H1 (cell line): Measurements from ENCODE around the gene ABHD14A. TPM values are rescaled to one million over a fixed set of nuclear protein-coding genes. Genes with fewer than 3 reads are reported as not detected.

Source experiments
- CTCF ChIA-PET: fragments of 300-600 bp; sonication (Branson Sonifier 250); formaldehyde crosslinking; loops from one replicate; lab custom pipeline; 2021; ENCODE audit not compliant: partially characterized antibody; lab: Charles Lee
- POLR2A ChIA-PET: fragments of 300-600 bp; sonication (Branson Sonifier 250); formaldehyde crosslinking; loops from one replicate; lab custom pipeline; 2021; ENCODE audit warnings: inconsistent platforms; ENCODE audit not compliant: partially characterized antibody; lab: Charles Lee
- DNase-seq, 2 experiments: peaks; one replicate each; pipeline versions ENCODE4 v3.0.0 to v3.0.0-alpha.2; 2010 to 2022; ENCODE audit warnings: low spot score in 2 of 2, low read depth in 1 of 2, mixed read lengths in 1 of 2
- FAIRE-seq: peaks from 2 replicates; lab custom pipeline; 2011; peaks lifted over from hg19 to GRCh38; lab: Jason Lieb, UNC
- H2AFZ ChIP-seq: 2 replicates; pipeline ENCODE4 v1.8.1; 2012; ENCODE audit warnings: low read length, inconsistent platforms
- H2AK5ac ChIP-seq: 2 replicates; pipeline ENCODE4 v1.6.1; 2013; ENCODE audit warnings: low read depth, low read length
- H2BK120ac ChIP-seq: replicated peaks from 2 replicates; pipeline ENCODE3; 2013; ENCODE audit warnings: low read depth, low read length, inconsistent platforms
- H2BK12ac ChIP-seq: 2 replicates; pipeline ENCODE4 v1.6.1; 2013; ENCODE audit warnings: low read depth, low read length
- H2BK15ac ChIP-seq: 2 replicates; pipeline ENCODE4 v1.6.1; 2013; ENCODE audit warnings: low read length
- H2BK20ac ChIP-seq: 2 replicates; pipeline ENCODE4 v1.6.1; 2013; ENCODE audit warnings: low read length
- H2BK5ac ChIP-seq: 2 replicates; pipeline ENCODE4 v1.6.1; 2013; ENCODE audit warnings: low read depth, low read length
- H3K14ac ChIP-seq: 2 replicates; pipeline ENCODE4 v1.6.1; 2013; ENCODE audit warnings: inconsistent platforms; ENCODE audit not compliant: insufficient read length
- H3K18ac ChIP-seq: 2 replicates; pipeline ENCODE4 v1.6.1; 2013; ENCODE audit warnings: low read length; ENCODE audit errors: extremely low read depth
- H3K23ac ChIP-seq: 2 replicates; pipeline ENCODE4 v1.6.1; 2013; ENCODE audit warnings: inconsistent platforms; ENCODE audit not compliant: insufficient read length
- H3K23me2 ChIP-seq: 2 replicates; pipeline ENCODE4 v1.6.1; 2013; ENCODE audit warnings: low read depth, low read length
- H3K27ac ChIP-seq: 2 replicates; pipeline ENCODE4 v1.6.1; 2011; ENCODE audit warnings: low read depth, low read length, inconsistent platforms
- H3K27me3 ChIP-seq, 4 experiments: replicated peaks in 1 of 4; 1 replicate in 1 of 4; 2 replicates in 3 of 4; pipeline versions ENCODE4 v1.6.1 to v1.8.1; 2011 to 2013; ENCODE audit warnings: low read length in 3 of 4, mild to moderate bottlenecking in 3 of 4, inconsistent platforms in 2 of 4, mixed read lengths in 2 of 4, moderate library complexity in 1 of 4; ENCODE audit not compliant: control insufficient read depth in 3 of 4, insufficient read depth in 3 of 4; ENCODE audit errors: extremely low read depth in 1 of 4
- H3K36me3 ChIP-seq, 4 experiments: 2 replicates each; pipeline versions ENCODE4 v1.6.1 to v1.8.1; 2011 to 2013; ENCODE audit warnings: mild to moderate bottlenecking in 4 of 4, low read length in 3 of 4, moderate library complexity in 2 of 4, control low read depth in 1 of 4, inconsistent platforms in 1 of 4; ENCODE audit not compliant: insufficient read depth in 4 of 4, control insufficient read depth in 2 of 4
- H3K4ac ChIP-seq: replicated peaks from 2 replicates; pipeline ENCODE3; 2013; ENCODE audit warnings: low read length, low read depth, mixed read lengths, inconsistent platforms; ENCODE audit not compliant: insufficient read length
- H3K4me1 ChIP-seq, 4 experiments: replicated peaks in 1 of 4; 1 replicate in 1 of 4; 2 replicates in 3 of 4; pipeline versions ENCODE4 v1.6.1 to v1.8.1; 2011 to 2013; ENCODE audit warnings: low read length in 3 of 4, inconsistent platforms in 2 of 4, mixed read lengths in 1 of 4; ENCODE audit not compliant: insufficient read depth in 4 of 4, control insufficient read depth in 3 of 4
- H3K4me2 ChIP-seq, 2 experiments: 2 replicates each; pipeline versions ENCODE4 v1.6.1 to v1.8.1; 2011 to 2013; ENCODE audit warnings: low read depth in 2 of 2, low read length in 2 of 2, control low read depth in 1 of 2, inconsistent platforms in 1 of 2, mild to moderate bottlenecking in 1 of 2; ENCODE audit not compliant: insufficient read depth in 1 of 2
- H3K4me3 ChIP-seq, 4 experiments: fragments of 200-600, 300-600 bp in 1 of 4; sonication (generic), shearing (Covaris generic), sonication (Bioruptor Twin) in 1 of 4; 2 replicates each; pipeline versions ENCODE4 v1.5.1 to v1.8.1; 2011 to 2016; ENCODE audit warnings: low read length in 4 of 4, low read depth in 3 of 4, control low read depth in 2 of 4, inconsistent platforms in 2 of 4, mild to moderate bottlenecking in 2 of 4, mixed read lengths in 1 of 4, moderate library complexity in 1 of 4; ENCODE audit not compliant: insufficient read depth in 2 of 4; ENCODE audit errors: extremely low read depth in 1 of 4
- H3K56ac ChIP-seq: replicated peaks from 2 replicates; pipeline ENCODE3; 2013; ENCODE audit warnings: low read depth, mild to moderate bottlenecking, mixed read lengths, low read length, inconsistent platforms; ENCODE audit not compliant: insufficient read length
- H3K79me1 ChIP-seq: 2 replicates; pipeline ENCODE4 v1.6.1; 2013; ENCODE audit warnings: low read depth, low read length, control low read depth
- H3K79me2 ChIP-seq, 2 experiments: 2 replicates each; pipeline versions ENCODE4 v1.6.1 to v1.8.1; 2012 to 2013; ENCODE audit warnings: low read length in 2 of 2, mild to moderate bottlenecking in 2 of 2, inconsistent platforms in 1 of 2; ENCODE audit not compliant: insufficient read depth in 2 of 2, control insufficient read depth in 1 of 2
- H3K9ac ChIP-seq, 4 experiments: replicated peaks in 1 of 4; 1 replicate in 1 of 4; 2 replicates in 3 of 4; pipeline versions ENCODE4 v1.6.1 to v1.8.1; 2011 to 2013; ENCODE audit warnings: low read depth in 3 of 4, low read length in 3 of 4, control low read depth in 2 of 4, mild to moderate bottlenecking in 2 of 4, moderate library complexity in 2 of 4, inconsistent platforms in 1 of 4; ENCODE audit errors: extremely low read depth in 1 of 4
- H3K9me3 ChIP-seq, 2 experiments: 2 replicates each; pipeline versions ENCODE4 v1.6.1 to v1.8.1; 2012 to 2013; ENCODE audit warnings: mild to moderate bottlenecking in 2 of 2, moderate library complexity in 2 of 2, control low read depth in 1 of 2, inconsistent platforms in 1 of 2, low read depth in 1 of 2, low read length in 1 of 2, mixed read lengths in 1 of 2; ENCODE audit not compliant: insufficient read depth in 2 of 2
- H4K20me1 ChIP-seq, 2 experiments: replicated peaks in 1 of 2; 2 replicates each; pipeline versions ENCODE3 to v1.8.1; 2011 to 2013; ENCODE audit warnings: inconsistent platforms in 2 of 2, low read length in 2 of 2, mild to moderate bottlenecking in 1 of 2; ENCODE audit not compliant: insufficient read depth in 2 of 2, control insufficient read depth in 1 of 2
- H4K5ac ChIP-seq: 2 replicates; pipeline ENCODE4 v1.6.1; 2013; ENCODE audit warnings: low read length, low read depth, mixed read lengths, inconsistent platforms; ENCODE audit not compliant: insufficient read length
- H4K8ac ChIP-seq: 2 replicates; pipeline ENCODE4 v1.8.0; 2013; ENCODE audit warnings: mild to moderate bottlenecking, moderate library complexity, low read length, inconsistent platforms; ENCODE audit not compliant: insufficient read depth; ENCODE audit errors: extremely low read depth
- H4K91ac ChIP-seq: replicated peaks from 2 replicates; pipeline ENCODE3; 2013; ENCODE audit warnings: low read length, mixed read lengths, inconsistent platforms; ENCODE audit not compliant: insufficient read length
- ASH2L ChIP-seq: fragments of 200-600, 300-600 bp; sonication (generic); IDR thresholded peaks from one replicate; pipeline ENCODE4 v1.7.1; 2017; ENCODE audit warnings: low read length
- CEBPB ChIP-seq: IDR thresholded peaks from 2 replicates; pipeline ENCODE4 v1.6.1; 2012; ENCODE audit warnings: low read depth, low read length
- CTBP2 ChIP-seq: IDR thresholded peaks from 2 replicates; pipeline ENCODE4 v1.7.0; 2011; ENCODE audit warnings: borderline replicate concordance, mild to moderate bottlenecking, moderate library complexity, mixed read lengths, low read length; ENCODE audit not compliant: insufficient read depth, insufficient read length
- EGR1 ChIP-seq: IDR thresholded peaks from 2 replicates; pipeline ENCODE4 v1.6.1; 2011; ENCODE audit warnings: low read depth, low read length, borderline replicate concordance
- GABPA ChIP-seq: IDR thresholded peaks from 2 replicates; pipeline ENCODE4 v1.6.1; 2011; ENCODE audit warnings: mild to moderate bottlenecking, low read length, moderate library complexity, borderline replicate concordance; ENCODE audit not compliant: insufficient read depth
- HDAC6 ChIP-seq: IDR thresholded peaks from one replicate; pipeline ENCODE4 v1.7.1; 2012; ENCODE audit warnings: low read depth, mild to moderate bottlenecking, inconsistent platforms, low read length, moderate library complexity
- KDM4A ChIP-seq: IDR thresholded peaks from one replicate; pipeline ENCODE4 v1.7.1; 2012; ENCODE audit warnings: low read depth, mild to moderate bottlenecking, moderate library complexity, low read length, inconsistent platforms; ENCODE audit not compliant: severe bottlenecking
- RXRA ChIP-seq: IDR thresholded peaks from 2 replicates; pipeline ENCODE4 v1.6.1; 2011; ENCODE audit warnings: low read depth, mild to moderate bottlenecking, low read length, moderate library complexity; ENCODE audit not compliant: insufficient read depth
- TAF1 ChIP-seq: IDR thresholded peaks from 2 replicates; pipeline ENCODE4 v1.6.1; 2011; ENCODE audit warnings: mild to moderate bottlenecking, low read depth, low read length
- TEAD4 ChIP-seq: IDR thresholded peaks from 2 replicates; pipeline ENCODE4 v1.6.1; 2012; ENCODE audit warnings: low read depth, low read length, inconsistent platforms, mixed read lengths
- WGBS, 2 experiments: shearing (Covaris generic) in 1 of 2; methylation state at CpG; one replicate each; pipeline versions ENCODE4 v1.1.6 to v1.1.7; 2013 to 2015; ENCODE audit warnings: low lambda C conversion rate in 2 of 2, mixed read lengths in 2 of 2, inconsistent platforms in 1 of 2, low coverage in 1 of 2, missing lambda C conversion rate in 1 of 2; ENCODE audit not compliant: insufficient replicate concordance in 2 of 2, insufficient coverage in 1 of 2, insufficient read length in 1 of 2; ENCODE audit errors: extremely low coverage in 1 of 2, missing lambda C conversion rate in 1 of 2; 5-methylcytosine and 5-hydroxymethylcytosine counted together
- polyA plus RNA-seq, 7 experiments: library from polyadenylated mRNA; depleted of rRNA in 3 of 7; stranded (reverse) in 5 of 7; unstranded in 2 of 7; fragments of >200 nt in 5 of 7; fragments of 200-250 nt in 2 of 7; gene quantifications; 1 replicate in 5 of 7; 2 replicates in 1 of 7; 4 replicates in 1 of 7; pipeline versions ENCODE4 v1.2.1 to v1.2.3, GENCODE V29; 2011 to 2013; ENCODE audit warnings: missing spikeins in 2 of 7, mixed read lengths in 2 of 7
- total RNA-seq: library from RNA; stranded (reverse); fragmentation: NEBNext Ultra II Directional; extraction: Animal tissue kit (Norgen Biotek cat#: 25700); gene quantifications from 2 replicates; pipeline ENCODE4 v1.2.1, GENCODE V29; 2021
- TF ChIP-seq, protein P1 (sequence below): IDR thresholded peaks from 2 replicates; pipeline ENCODE4 v1.6.1; 2011; ENCODE audit warnings: low read length, improper control_type of control experiment

Gene ABHD14A
- total and polyA plus RNA-seq, 2 of the 8 experiments (the other 6 are each of a cell fraction or from before 2014, with no cell fraction given) = 4.6 to 9.8 TPM

- peak overlapping the region; percentile 67 to 73 for H3K4me2 ChIP-seq
- H2BK20ac ChIP-seq = peak overlapping the region; percentile 93; the same call in 1 of the 2 replicates
- H3K23me2 ChIP-seq = peaks cover 5% of the 10 kb centered on the region; the same call in 1 of the 2 replicates
- peak overlapping the region; percentile 91 for H3K4ac ChIP-seq
- TF ChIP-seq CTBP2 (peak; percentile 69), ASH2L (peak; percentile 74), HDAC6 (no peak), TAF1 (0 out of 2 replicates have a peak, but pooled peaks have one; percentile 21), EGR1 (peak; percentile 98), GABPA (0 out of 2 replicates have a peak, but pooled peaks have one; percentile 35), KDM4A (peak; percentile 38), TEAD4 (peak; percentile 32; the same call in 1 of the 2 replicates), RXRA (no peak), CEBPB (no peak)
- TF ChIP-seq, protein P1, sequence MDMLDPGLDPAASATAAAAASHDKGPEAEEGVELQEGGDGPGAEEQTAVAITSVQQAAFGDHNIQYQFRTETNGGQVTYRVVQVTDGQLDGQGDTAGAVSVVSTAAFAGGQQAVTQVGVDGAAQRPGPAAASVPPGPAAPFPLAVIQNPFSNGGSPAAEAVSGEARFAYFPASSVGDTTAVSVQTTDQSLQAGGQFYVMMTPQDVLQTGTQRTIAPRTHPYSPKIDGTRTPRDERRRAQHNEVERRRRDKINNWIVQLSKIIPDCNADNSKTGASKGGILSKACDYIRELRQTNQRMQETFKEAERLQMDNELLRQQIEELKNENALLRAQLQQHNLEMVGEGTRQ = no peak
- ChIA-PET POLR2A (interaction anchor here (0.8 to 7.2 kb wide), 8 partner anchors 10 to 114 kb away, joined by 3 to 95 read pairs (median 4); partner anchors contain the start of genes ACY1, DUSP7 and RPL29), CTCF (interaction anchor here (0.6 to 24.7 kb wide), 17 partner anchors 12 to 1474 kb away, joined by 3 to 984 read pairs (median 4); partner anchors contain the start of gene DUSP7)
- peak overlapping the region; percentile 15; the same call in 1 of the 2 replicates for H2AFZ ChIP-seq
- H3K4me3 ChIP-seq = peak overlapping the region in 3 of 4 experiments; percentile 17 to 39 (median 17); a peak in 5 of 8 replicates
- H3K4me1 ChIP-seq = peaks cover 8 to 48% (median 34%) of the 10 kb centered on the region in 4 experiments
- FAIRE-seq (no peak), DNase-seq (peak in 1 of 2 experiments; percentile 75)
- H2BK120ac ChIP-seq = no peak overlapping the region
- no peak overlapping the region for H2AK5ac ChIP-seq
- 22% methylated on average over 14 of the region's 15 CpGs; no CpG with 5 or more reads in 1 of the 2 experiments for WGBS, 2 experiments
- H3K36me3 ChIP-seq = no peaks in the 10 kb centered on the region
- no peak overlapping the region for H3K27ac ChIP-seq
- peak overlapping the region; percentile 98 for H3K18ac ChIP-seq
- H3K14ac ChIP-seq = no peak overlapping the region
- peak overlapping the region; percentile 92; the same call in 1 of the 2 replicates for H2BK15ac ChIP-seq
- H3K9me3 ChIP-seq = no peaks in the 10 kb centered on the region
- no peaks in the 10 kb centered on the region for H3K79me1 ChIP-seq
- H3K79me2 ChIP-seq = no peaks in the 10 kb centered on the region
- H2BK12ac ChIP-seq = peak overlapping the region; percentile 94; the same call in 1 of the 2 replicates
- no peak overlapping the region for H3K9ac ChIP-seq
- H4K20me1 ChIP-seq = no peaks in the 10 kb centered on the region
- peak overlapping the region; percentile 85 for H2BK5ac ChIP-seq
- H3K56ac ChIP-seq = peak overlapping the region; percentile 22
- H4K8ac ChIP-seq = no peak overlapping the region
- H3K23ac ChIP-seq = no peak overlapping the region
- H4K91ac ChIP-seq = peak overlapping the region; percentile 89
- H3K27me3 ChIP-seq = no peaks in the 10 kb centered on the region; a peak in 2 of 7 replicates
- H4K5ac ChIP-seq = peak overlapping the region; percentile 8
Observed at GRCh38 chr3:52005571-52005986, 30.7 kb downstream of the ABHD14A start.
